Activated gamma-delta T cell treated with Interleukin-2 at 50 U/mL for 16 hours (primary cell): ENCODE results near the gene VPS35.
"Not testable (repeated sequence)": the region's sequence is repeated elsewhere in the genome, so short reads cannot be mapped to it uniquely, and the experiment has no call there.

ENCODE experiments used
- DNase-seq: peaks from one replicate; pipeline ENCODE4 v3.0.0-alpha.2; 2020

Gene VPS35

GRCh38 chr16:46650254-46650623, 38.7 kb downstream of the VPS35 start:
- no peak for DNase-seq

- no peak for DNase-seq
These were observed 39.3 kb downstream of the VPS35 start for GRCh38 chr16:46649588-46650253.

GRCh38 chr16:46648656-46649055, 40.3 kb downstream of the VPS35 start:
- DNase-seq, result no peak

GRCh38 chr16:46638947-46639925, 49.7 kb downstream of the VPS35 start:
- no peak for DNase-seq

- no peak for DNase-seq
These were observed 55.9 kb downstream of the VPS35 start for GRCh38 chr16:46632778-46633733.

- no peak for DNase-seq
These were observed 59.4 kb downstream of the VPS35 start for GRCh38 chr16:46629331-46630219.

- no peak for DNase-seq
These were observed 61.2 kb downstream of the VPS35 start for GRCh38 chr16:46627746-46628145.

- not testable (repeated sequence) for DNase-seq
These were observed 62.3 kb downstream of the VPS35 start for GRCh38 chr16:46626681-46627080.

- not testable (repeated sequence) for DNase-seq
These were observed 64.1 kb downstream of the VPS35 start for GRCh38 chr16:46624862-46625261.

- not testable (repeated sequence) for DNase-seq
These were observed 65.3 kb downstream of the VPS35 start for GRCh38 chr16:46623707-46624106.

- DNase-seq, result not testable (repeated sequence)
These were observed 65.7 kb downstream of the VPS35 start for GRCh38 chr16:46623246-46623645.

GRCh38 chr16:46621934-46622676, 66.9 kb downstream of the VPS35 start:
- DNase-seq, result no peak

- DNase-seq, result peak; percentile 51
These were observed 67.7 kb downstream of the VPS35 start, which contains the start of gene SHCBP1 for GRCh38 chr16:46621006-46621933. SHCBP1 (minus strand) TSS chr16:46621379; CDS start chr16:46621359, 20 bp downstream.

- no peak for DNase-seq
These were observed 68.5 kb downstream of the VPS35 start for GRCh38 chr16:46620266-46621005.

GRCh38 chr16:46618516-46618915, 70.5 kb downstream of the VPS35 start:
- DNase-seq, result no peak

- no peak for DNase-seq
These were observed 75.0 kb downstream of the VPS35 start for GRCh38 chr16:46614006-46614405.

- no peak for DNase-seq
These were observed 75.6 kb downstream of the VPS35 start for GRCh38 chr16:46613352-46613751.

- no peak for DNase-seq
These were observed 76.9 kb downstream of the VPS35 start for GRCh38 chr16:46612121-46612520.

GRCh38 chr16:46607529-46607928, 81.4 kb downstream of the VPS35 start:
- DNase-seq, result no peak
